Common myeloid progenitor, CD34-positive (primary cell): ENCODE measurements around the gene GABRG3. TPM values are rescaled to one million over a fixed set of nuclear protein-coding genes. Genes with fewer than 3 reads are reported as not detected.

ENCODE experiments used
- CTCF ChIA-PET: fragments of 350-600 bp; sonication (Branson Sonifier 250); formaldehyde crosslinking; loops from one replicate; lab custom pipeline; 2021; ENCODE audit warnings: antibody characterized with exemption; lab: Charles Lee
- POLR2A ChIA-PET: fragments of 350-600 bp; sonication (Branson Sonifier 250); formaldehyde crosslinking; loops from one replicate; lab custom pipeline; 2021; ENCODE audit warnings: antibody characterized with exemption; lab: Charles Lee
- DNase-seq, 3 donors: peaks; one replicate each; pipeline versions ENCODE4 v3.0.0 to v3.0.0-alpha.2; 2013
- H3K27ac ChIP-seq, 2 experiments: 1 replicate in 1 of 2; 2 replicates in 1 of 2; pipeline ENCODE4 v1.7.0; 2013; ENCODE audit warnings: inconsistent platforms in 2 of 2, low read length in 2 of 2, mild to moderate bottlenecking in 2 of 2, low read depth in 1 of 2, moderate library complexity in 1 of 2; ENCODE audit not compliant: severe bottlenecking in 2 of 2, insufficient read depth in 1 of 2, poor library complexity in 1 of 2
- H3K27me3 ChIP-seq, 5 experiments: replicated peaks in 2 of 5; 1 replicate in 3 of 5; 2 replicates in 2 of 5; pipeline versions ENCODE4 v1.6.1 to v1.7.0; 2013; ENCODE audit warnings: low read length in 4 of 5, mild to moderate bottlenecking in 2 of 5, moderate library complexity in 2 of 5, inconsistent platforms in 1 of 5; ENCODE audit not compliant: insufficient read depth in 5 of 5, control insufficient read depth in 4 of 5
- H3K36me3 ChIP-seq, 4 experiments: 1 replicate in 2 of 4; 2 replicates in 2 of 4; pipeline versions ENCODE4 v1.6.1 to v1.7.0; 2013; ENCODE audit warnings: low read length in 3 of 4, control low read depth in 1 of 4, mild to moderate bottlenecking in 1 of 4; ENCODE audit not compliant: control insufficient read depth in 4 of 4, insufficient read depth in 4 of 4
- H3K4me1 ChIP-seq, 4 experiments: 1 replicate in 3 of 4; 2 replicates in 1 of 4; pipeline versions ENCODE4 v1.6.1 to v1.7.1; 2013; ENCODE audit warnings: low read length in 3 of 4, mild to moderate bottlenecking in 3 of 4, control low read depth in 1 of 4, inconsistent platforms in 1 of 4, moderate library complexity in 1 of 4; ENCODE audit not compliant: control insufficient read depth in 4 of 4, insufficient read depth in 4 of 4; ENCODE audit errors: control extremely low read depth in 1 of 4
- H3K4me3 ChIP-seq, 7 experiments: 1 replicate in 4 of 7; 2 replicates in 3 of 7; pipeline versions ENCODE4 v1.5.1 to v1.7.0; 2013; ENCODE audit warnings: mild to moderate bottlenecking in 7 of 7, low read length in 6 of 7, moderate library complexity in 6 of 7, inconsistent platforms in 2 of 7, low read depth in 2 of 7, control low read depth in 1 of 7; ENCODE audit not compliant: insufficient read depth in 4 of 7, control insufficient read depth in 1 of 7; ENCODE audit errors: extremely low read depth in 1 of 7
- H3K9me3 ChIP-seq, 5 experiments: 1 replicate in 4 of 5; 2 replicates in 1 of 5; pipeline versions ENCODE4 v1.6.1 to v1.7.1; 2013; ENCODE audit warnings: low read length in 4 of 5, mild to moderate bottlenecking in 2 of 5, inconsistent platforms in 1 of 5, low read depth in 1 of 5, moderate library complexity in 1 of 5; ENCODE audit not compliant: control insufficient read depth in 4 of 5, insufficient read depth in 2 of 5; ENCODE audit errors: control extremely low read depth in 1 of 5
- WGBS: methylation state at CpG from one replicate; pipeline ENCODE4 v1.1.5; 2013; ENCODE audit not compliant: insufficient coverage; 5-methylcytosine and 5-hydroxymethylcytosine counted together
- polyA plus RNA-seq: library from polyadenylated mRNA; unstranded; fragments of 120-200 nt; gene quantifications from one replicate; pipeline ENCODE4 v1.2.1, GENCODE V29; 2013

The GABRG3 gene
- polyA plus RNA-seq = not detected

GRCh38 chr15:26970712-26971210 is at the start of gene GABRG3:
TSS of gene GABRG3 (plus strand) at chr15:26971181.
- Histone ChIP-seq H3K27ac (no peak within 1 kb of the TSS), H3K9me3 (peaks cover 0 to 6% (median 0%) of the 10 kb centered on the region in 5 experiments), H3K27me3 (peaks cover 13 to 71% (median 32%) of the 10 kb centered on the region in 5 experiments), H3K4me1 (peaks cover 0 to 7% (median 1%) of the 10 kb centered on the region in 4 experiments), H3K36me3 (no peaks in the 10 kb centered on the region), H3K4me3 (peak within 1 kb of the TSS in 3 of 7 experiments; percentile 4 to 33 (median 6))
- DNase-seq = no peak
- WGBS = 3% methylated on average over 28 of the region's 33 CpGs
- POLR2A ChIA-PET = no interaction called here
- CTCF ChIA-PET = no interaction called here

DNA sequence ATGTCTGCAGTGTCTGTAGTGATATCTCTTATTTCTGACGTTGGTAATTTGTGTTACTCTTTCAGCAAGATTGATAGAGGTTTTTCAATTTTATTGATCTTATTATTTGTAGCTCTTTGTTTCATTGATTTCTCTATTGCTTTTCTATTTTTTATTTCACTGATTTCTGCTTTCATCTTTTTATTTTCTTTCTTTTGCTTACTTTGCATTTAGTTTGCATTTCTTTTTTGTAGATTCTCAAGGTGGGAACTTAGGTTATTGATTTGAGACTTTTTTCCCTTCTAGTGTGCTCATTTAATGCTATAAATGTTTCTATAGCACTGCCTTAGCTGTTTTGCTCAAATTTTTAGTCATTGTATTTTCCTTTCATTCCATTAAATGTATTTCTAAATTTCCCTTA is 49.5 kb upstream of the GABRG3 start:
- CTCF ChIA-PET = no interaction called here
- Histone ChIP-seq H3K4me3 (no peak overlapping the region), H3K27me3 (no peaks in the 10 kb centered on the region), H3K36me3 (no peaks in the 10 kb centered on the region), H3K27ac (no peak overlapping the region), H3K4me1 (no peaks in the 10 kb centered on the region), H3K9me3 (peaks cover 0 to 6% (median 4%) of the 10 kb centered on the region in 5 experiments)
- no peak for DNase-seq
- POLR2A ChIA-PET = no interaction called here
- no CpG with 5 or more reads among the region's 1 CpG for WGBS

- POLR2A ChIA-PET = no interaction called here
- H3K27me3 ChIP-seq = no peaks in the 10 kb centered on the region
- no peak overlapping the region for H3K4me3 ChIP-seq
- H3K4me1 ChIP-seq = no peaks in the 10 kb centered on the region
- H3K9me3 ChIP-seq = no peaks in the 10 kb centered on the region
- CTCF ChIA-PET = no interaction called here
- WGBS = 100% methylated on average over 2 of the region's 2 CpGs
- no peak overlapping the region for H3K27ac ChIP-seq
- DNase-seq = no peak
- no peaks in the 10 kb centered on the region for H3K36me3 ChIP-seq
Observed at GRCh38 chr15:26926081-26926480, 44.9 kb upstream of the GABRG3 start.

DNA sequence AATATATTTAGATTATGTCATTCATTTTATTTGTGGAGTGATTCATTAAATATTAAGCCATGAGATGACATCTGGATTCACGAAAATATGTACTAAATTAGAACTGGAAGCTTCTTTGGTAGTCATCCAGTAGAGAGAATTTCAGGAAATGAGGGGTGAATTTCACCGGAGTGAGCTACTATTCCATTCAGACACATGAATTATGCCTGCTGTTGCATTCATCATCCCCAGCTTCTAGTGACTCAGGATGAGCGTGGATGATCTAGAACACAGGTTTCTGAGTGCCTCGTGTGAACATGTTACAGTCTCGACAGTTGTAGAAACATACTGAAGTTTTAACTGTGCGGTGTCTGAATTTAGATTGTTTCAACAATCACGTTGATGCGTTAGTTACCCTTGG is 42.9 kb upstream of the GABRG3 start:
- no peak overlapping the region for H3K27ac ChIP-seq
- ChIA-PET CTCF (no interaction called here), POLR2A (no interaction called here)
- no peaks in the 10 kb centered on the region for H3K4me1 ChIP-seq
- no peak overlapping the region for H3K4me3 ChIP-seq
- DNase-seq = no peak
- H3K36me3 ChIP-seq = no peaks in the 10 kb centered on the region
- H3K9me3 ChIP-seq = no peaks in the 10 kb centered on the region
- WGBS = 91% methylated on average over 8 of the region's 8 CpGs
- H3K27me3 ChIP-seq = no peaks in the 10 kb centered on the region

DNA sequence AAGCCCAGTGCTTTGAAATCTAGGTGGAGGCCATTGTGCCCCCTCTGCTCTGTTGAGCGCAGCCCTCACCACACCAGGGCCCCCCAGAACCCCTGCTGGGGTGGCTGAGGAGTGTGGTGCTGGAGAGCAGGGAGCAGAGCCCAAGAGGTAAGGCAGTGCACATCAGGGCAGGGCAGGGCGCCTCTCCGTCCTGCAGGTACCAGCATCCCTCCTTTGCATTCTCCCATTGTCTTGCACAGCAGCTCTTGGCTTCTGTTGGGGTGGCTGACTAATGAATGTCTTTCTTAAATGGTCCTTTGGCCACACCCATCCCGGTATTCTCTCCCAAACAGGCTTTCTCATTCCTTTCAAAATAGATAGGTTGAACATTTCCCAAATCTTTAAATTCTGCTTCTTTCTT is 41.4 kb upstream of the GABRG3 start:
- CTCF ChIA-PET = no interaction called here
- no peaks in the 10 kb centered on the region for H3K9me3 ChIP-seq
- WGBS = 100% methylated on average over 1 of the region's 4 CpGs
- no peaks in the 10 kb centered on the region for H3K27me3 ChIP-seq
- DNase-seq = no peak
- H3K4me3 ChIP-seq = no peak overlapping the region
- no peaks in the 10 kb centered on the region for H3K36me3 ChIP-seq
- POLR2A ChIA-PET = no interaction called here
- H3K4me1 ChIP-seq = no peaks in the 10 kb centered on the region
- H3K27ac ChIP-seq = no peak overlapping the region

GRCh38 chr15:26934848-26935247 is 36.1 kb upstream of the GABRG3 start:
- Histone ChIP-seq H3K36me3 (no peaks in the 10 kb centered on the region), H3K27ac (no peak overlapping the region), H3K27me3 (no peaks in the 10 kb centered on the region), H3K4me1 (no peaks in the 10 kb centered on the region), H3K9me3 (no peaks in the 10 kb centered on the region), H3K4me3 (no peak overlapping the region)
- ChIA-PET POLR2A (no interaction called here), CTCF (no interaction called here)
- WGBS = 88% methylated on average over 4 of the region's 6 CpGs
- no peak for DNase-seq

DNA sequence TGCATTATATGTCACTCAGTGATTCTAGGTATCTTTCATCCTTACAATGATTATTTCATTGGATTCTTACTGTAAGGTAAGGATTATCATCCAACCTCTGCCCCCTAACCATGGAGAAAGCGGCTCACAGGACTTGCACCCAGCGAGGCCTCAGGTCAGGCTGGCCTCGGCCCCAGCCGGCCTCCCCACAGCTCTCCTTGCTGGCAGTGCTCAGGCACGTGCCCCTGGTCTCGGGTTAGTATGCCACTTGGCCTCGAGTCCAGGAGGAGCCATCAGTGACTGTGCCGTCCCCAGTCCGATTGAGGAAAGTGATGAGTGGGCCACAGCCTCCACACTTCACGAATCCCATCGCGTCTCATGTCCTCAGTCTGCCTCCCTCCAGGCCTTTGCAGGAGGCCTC is 35.7 kb upstream of the GABRG3 start:
- 94% methylated on average over 11 of the region's 12 CpGs for WGBS
- Histone ChIP-seq H3K36me3 (no peaks in the 10 kb centered on the region), H3K27me3 (no peaks in the 10 kb centered on the region), H3K4me1 (no peaks in the 10 kb centered on the region), H3K27ac (no peak overlapping the region), H3K4me3 (no peak overlapping the region), H3K9me3 (no peaks in the 10 kb centered on the region)
- DNase-seq = no peak
- POLR2A ChIA-PET = no interaction called here
- CTCF ChIA-PET = no interaction called here
